Inferior parietal cortex (tissue), 1 donor: ENCODE measurements around the gene SMAD3.
A peak's percentile ranks its signal among the peaks of the same experiment; 100 is the strongest.

ENCODE experiments used
- DNase-seq: peaks from one replicate; pipeline ENCODE4 v3.0.0-alpha.2; 2016; ENCODE audit errors: extremely low spot score

The SMAD3 gene

GRCh38 chr15:67228286-67228685 is 162.9 kb downstream of the SMAD3 start:
- DNase-seq: no peak

GRCh38 chr15:67230504-67230903 is 165.1 kb downstream of the SMAD3 start:
- no peak for DNase-seq

GRCh38 chr15:67232591-67232990 is 167.2 kb downstream of the SMAD3 start:
- DNase-seq: no peak

- DNase-seq: peak; percentile 10
These were observed 175.1 kb downstream of the SMAD3 start for GRCh38 chr15:67240235-67241131.

GRCh38 chr15:67241132-67241855 is 175.9 kb downstream of the SMAD3 start:
- DNase-seq: no peak

GRCh38 chr15:67242708-67243111 is 177.3 kb downstream of the SMAD3 start:
- DNase-seq: no peak
